GM12872 (cell line): ENCODE data around the gene VEGFC.

Source experiments
- TF ChIP-seq, protein P1 (sequence below): IDR thresholded peaks from 3 replicates; pipeline ENCODE4 v1.5.1; 2011; ENCODE audit warnings: low read depth, mild to moderate bottlenecking, low read length, moderate library complexity; ENCODE audit not compliant: insufficient read depth

Gene VEGFC

DNA sequence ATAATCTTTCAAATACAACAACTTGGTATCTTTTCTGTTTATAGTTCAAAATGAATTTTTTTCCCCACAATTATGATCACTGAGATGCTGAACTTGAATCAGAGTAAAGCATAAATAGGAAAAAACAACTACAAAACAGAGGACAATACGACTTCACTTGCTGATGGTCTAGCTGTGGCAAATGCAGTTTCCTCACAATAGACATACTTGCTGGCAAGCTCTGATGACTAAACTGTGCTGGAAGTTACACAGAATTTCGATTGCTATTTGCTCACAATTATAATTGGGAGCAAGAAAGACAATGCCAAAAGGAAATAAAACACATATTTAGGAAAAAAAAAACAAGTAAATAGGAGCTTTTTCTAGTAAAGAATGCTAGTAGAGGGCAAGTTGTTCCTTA is 14.7 kb downstream of the VEGFC start:
- TF ChIP-seq, protein P1, sequence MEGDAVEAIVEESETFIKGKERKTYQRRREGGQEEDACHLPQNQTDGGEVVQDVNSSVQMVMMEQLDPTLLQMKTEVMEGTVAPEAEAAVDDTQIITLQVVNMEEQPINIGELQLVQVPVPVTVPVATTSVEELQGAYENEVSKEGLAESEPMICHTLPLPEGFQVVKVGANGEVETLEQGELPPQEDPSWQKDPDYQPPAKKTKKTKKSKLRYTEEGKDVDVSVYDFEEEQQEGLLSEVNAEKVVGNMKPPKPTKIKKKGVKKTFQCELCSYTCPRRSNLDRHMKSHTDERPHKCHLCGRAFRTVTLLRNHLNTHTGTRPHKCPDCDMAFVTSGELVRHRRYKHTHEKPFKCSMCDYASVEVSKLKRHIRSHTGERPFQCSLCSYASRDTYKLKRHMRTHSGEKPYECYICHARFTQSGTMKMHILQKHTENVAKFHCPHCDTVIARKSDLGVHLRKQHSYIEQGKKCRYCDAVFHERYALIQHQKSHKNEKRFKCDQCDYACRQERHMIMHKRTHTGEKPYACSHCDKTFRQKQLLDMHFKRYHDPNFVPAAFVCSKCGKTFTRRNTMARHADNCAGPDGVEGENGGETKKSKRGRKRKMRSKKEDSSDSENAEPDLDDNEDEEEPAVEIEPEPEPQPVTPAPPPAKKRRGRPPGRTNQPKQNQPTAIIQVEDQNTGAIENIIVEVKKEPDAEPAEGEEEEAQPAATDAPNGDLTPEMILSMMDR: no peak

DNA sequence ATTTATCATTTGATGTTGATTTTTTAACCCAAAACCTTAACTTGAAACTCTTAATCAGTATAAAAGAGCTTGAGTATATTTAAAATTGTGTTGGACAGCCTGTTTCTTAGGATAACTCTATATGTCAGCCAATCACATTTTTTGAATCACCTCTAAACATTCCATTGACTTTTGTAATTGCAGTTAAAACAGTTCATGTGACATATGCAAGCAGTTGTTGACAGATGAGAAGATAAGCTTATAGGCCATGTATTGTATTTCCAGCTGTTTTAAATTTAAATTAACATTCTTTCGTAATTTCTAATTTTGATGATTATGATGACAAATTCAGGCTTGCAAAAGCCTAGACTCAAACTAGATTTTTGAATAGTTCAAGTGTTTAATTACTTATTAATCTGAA is 17.4 kb downstream of the VEGFC start:
- TF ChIP-seq, protein P1: no peak

DNA sequence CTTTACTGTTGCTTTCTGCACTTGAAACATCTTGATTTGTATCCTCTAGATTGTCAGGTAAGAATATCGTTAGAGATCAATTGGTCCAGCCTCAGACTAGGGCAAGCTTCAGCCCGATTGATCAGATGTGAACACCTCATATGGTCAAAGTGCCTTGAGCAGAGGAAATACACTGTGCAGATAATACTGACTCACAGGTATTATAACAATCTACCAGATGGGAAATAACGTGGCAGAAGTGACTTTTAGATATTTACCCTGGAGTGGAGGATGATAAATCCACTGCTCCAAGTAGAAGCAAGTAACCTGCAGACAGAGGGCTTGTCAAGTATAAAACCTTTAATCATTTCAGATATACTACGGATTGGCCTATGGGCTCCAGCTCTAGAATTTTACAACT is 17.9 kb downstream of the VEGFC start:
- TF ChIP-seq, protein P1: no peak

DNA sequence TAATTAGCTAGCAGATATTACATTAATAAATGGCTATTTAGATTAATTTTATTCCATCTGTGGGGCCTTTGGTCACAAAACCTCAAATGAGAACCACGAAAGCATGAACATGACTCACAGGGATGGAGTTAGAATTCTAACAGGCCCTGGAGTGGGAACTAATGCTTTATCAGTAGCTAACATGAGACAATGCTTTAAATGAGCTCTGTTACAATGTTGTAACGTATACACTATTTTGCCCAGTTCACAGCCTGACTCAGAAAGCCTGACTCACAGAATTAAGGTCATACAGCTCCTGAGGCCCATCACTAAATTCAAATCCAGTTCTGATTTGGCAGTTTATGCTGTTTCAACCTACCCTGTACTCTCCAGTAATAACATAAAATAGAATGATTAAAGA is 23.2 kb downstream of the VEGFC start:
- TF ChIP-seq, protein P1: no peak

DNA sequence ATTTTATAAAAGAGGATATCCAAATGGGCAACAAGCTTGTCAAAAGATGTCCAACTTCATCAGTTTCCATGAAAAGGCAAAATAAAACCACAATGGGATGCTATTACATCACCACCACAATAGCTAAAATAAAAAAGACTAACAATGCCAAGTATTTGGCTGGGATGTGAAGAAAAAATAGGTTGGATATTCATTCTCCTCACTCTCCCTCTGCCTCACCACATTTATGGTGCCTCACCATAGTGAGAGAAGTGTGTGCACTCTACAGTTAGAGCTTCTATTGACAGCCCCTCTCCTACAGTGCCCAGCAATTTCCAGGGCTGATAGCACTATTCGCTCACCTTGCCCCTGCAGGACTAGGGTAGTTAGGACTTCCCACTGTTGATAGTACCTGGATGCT is 25.5 kb downstream of the VEGFC start:
- TF ChIP-seq, protein P1: no peak

DNA sequence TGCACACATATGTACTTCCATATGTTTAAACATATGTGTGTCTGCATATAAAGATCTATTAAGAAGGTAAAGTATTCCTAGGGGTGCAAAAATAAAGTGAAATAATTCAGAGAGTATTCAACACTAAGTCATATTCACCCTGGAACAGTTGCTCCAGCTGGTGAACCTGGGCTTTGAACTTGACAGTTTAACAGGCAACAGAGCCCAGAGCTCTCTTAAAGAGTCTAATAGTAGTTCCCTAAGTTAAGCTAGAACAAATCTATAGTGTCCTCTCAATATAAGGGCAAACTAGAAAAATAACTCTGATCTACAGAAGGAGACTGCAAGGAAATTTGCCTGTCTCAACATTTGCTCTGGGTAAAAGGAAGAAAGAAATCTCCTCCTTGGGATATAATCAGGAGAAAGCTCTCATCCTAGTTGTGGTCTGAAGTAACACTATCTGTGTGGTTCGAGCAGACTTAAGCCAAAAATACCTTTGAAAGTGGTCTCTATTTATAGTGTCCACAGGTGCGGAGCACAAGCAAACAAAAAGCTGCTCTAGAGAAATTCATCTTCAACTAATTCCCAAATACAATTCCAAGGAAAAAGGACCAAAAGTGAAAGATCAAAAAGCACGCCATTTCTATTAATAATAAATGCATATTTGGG is 29.9 kb downstream of the VEGFC start:
- TF ChIP-seq, protein P1: no peak

DNA sequence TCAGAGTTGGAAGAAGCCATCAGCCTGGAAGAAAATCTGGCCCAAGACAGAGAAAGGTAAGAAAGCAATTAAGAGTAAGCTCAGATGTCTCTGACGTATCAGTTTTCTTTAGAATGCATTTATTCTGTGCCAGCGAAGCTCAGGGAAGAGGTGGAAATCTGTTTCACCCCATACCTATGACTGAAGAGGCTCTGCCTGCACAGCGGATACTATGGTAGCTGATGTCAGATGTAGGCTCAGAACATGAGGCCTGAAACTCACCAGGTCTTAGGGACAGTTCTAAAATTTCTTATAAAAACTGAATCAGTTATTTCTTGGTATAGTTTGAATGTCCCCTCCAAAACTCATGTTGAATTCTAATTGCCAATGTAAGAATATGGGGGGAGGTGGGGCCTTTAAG is 30.9 kb downstream of the VEGFC start:
- TF ChIP-seq, protein P1: no peak

DNA sequence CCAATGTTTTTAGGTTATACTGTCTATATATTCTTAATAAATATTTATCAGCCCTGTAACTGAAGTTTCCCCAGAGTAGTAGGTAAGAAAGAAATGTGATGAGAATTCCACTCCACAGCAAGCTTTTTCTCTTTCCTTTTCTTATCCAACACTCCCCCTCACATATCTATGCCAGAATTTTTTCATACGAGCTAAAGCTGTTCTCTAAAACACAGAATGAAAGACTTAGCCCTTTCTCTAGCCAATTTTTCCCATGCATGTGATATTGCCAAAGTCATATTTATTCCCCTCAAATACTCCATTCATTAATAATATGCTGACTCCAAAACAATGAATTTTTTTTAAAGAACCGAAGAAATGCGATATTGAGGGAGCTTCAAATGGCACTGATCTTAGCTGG is 32.3 kb downstream of the VEGFC start:
- TF ChIP-seq, protein P1: no peak
